GM18505 (cell line): Measurements from ENCODE around the gene ADD3.

ENCODE experiments used
- ATAC-seq: cut with Tn5 transposase; IDR thresholded peaks from one replicate; pipeline ENCODE4 v1.9.1; 2021; ENCODE audit not compliant: unreplicated experiment
- POLR2A ChIP-seq: IDR thresholded peaks from 4 replicates; pipeline ENCODE4 v1.6.1; 2011; ENCODE audit warnings: borderline replicate concordance; ENCODE audit not compliant: insufficient read depth, insufficient read length; ENCODE audit errors: extremely low read depth

Gene ADD3

GRCh38 chr10:109968953-109969759 is 38.6 kb upstream of the ADD3 start:
- no peak for ATAC-seq
- TF ChIP-seq POLR2A, result no peak

- ATAC-seq, result no peak
- TF ChIP-seq POLR2A, result no peak
Observed at GRCh38 chr10:109969760-109970346, 37.9 kb upstream of the ADD3 start.

GRCh38 chr10:109971634-109972033 is 36.1 kb upstream of the ADD3 start:
- no peak for ATAC-seq
- TF ChIP-seq POLR2A, result no peak

- no peak for ATAC-seq
Observed at GRCh38 chr10:109972372-109973001, 35.3 kb upstream of the ADD3 start.

GRCh38 chr10:109973326-109973829 is 34.4 kb upstream of the ADD3 start:
- no peak for TF ChIP-seq POLR2A
- no peak for ATAC-seq

More at GRCh38 chr10:109972372-109973001, 35.3 kb upstream of the ADD3 start:
- TF ChIP-seq POLR2A, result no peak

- TF ChIP-seq POLR2A, result no peak
- no peak for ATAC-seq
Observed at GRCh38 chr10:109974504-109975191, 33.1 kb upstream of the ADD3 start.

GRCh38 chr10:109975244-109976190 is 32.3 kb upstream of the ADD3 start:
- TF ChIP-seq POLR2A, result no peak
- no peak for ATAC-seq

GRCh38 chr10:109976681-109977080 is 31.1 kb upstream of the ADD3 start:
- ATAC-seq, result no peak
- TF ChIP-seq POLR2A, result no peak

GRCh38 chr10:109977382-109977806 is 30.4 kb upstream of the ADD3 start:
- ATAC-seq, result no peak
- TF ChIP-seq POLR2A, result no peak

GRCh38 chr10:109978481-109978880 is 29.3 kb upstream of the ADD3 start:
- no peak for ATAC-seq
- TF ChIP-seq POLR2A, result no peak

GRCh38 chr10:109979215-109979614 is 28.6 kb upstream of the ADD3 start:
- ATAC-seq, result no peak
- TF ChIP-seq POLR2A, result no peak

GRCh38 chr10:109981650-109982049 is 26.1 kb upstream of the ADD3 start:
- ATAC-seq, result no peak
- TF ChIP-seq POLR2A, result no peak
